Measurements from ENCODE around the gene TMEM212. TPM values are rescaled to one million over a fixed set of nuclear protein-coding genes. Genes with fewer than 3 reads are reported as not detected.

TMEM212 gene
- total RNA-seq, 1 donor from 2014 or later = not detected

- H3K4me3 Mint-ChIP-seq = no peak overlapping the region
- H3K36me3 Mint-ChIP-seq = no peaks in the 10 kb centered on the region
- no peak for TF ChIP-seq CTCF (IDR thresholded peaks at IDR 0.05; ENCODE audit: unreplicated experiment)
- H3K27me3 Mint-ChIP-seq (ENCODE audit: low read depth) = no peaks in the 10 kb centered on the region
- peaks cover 16% of the 10 kb centered on the region for H3K4me1 Mint-ChIP-seq
- DNase-seq (ENCODE audit: low spot score in 2 of 2, unreplicated experiment in 2 of 2) = no peak
- H3K9me3 Mint-ChIP-seq = peaks cover 8% of the 10 kb centered on the region
- peak overlapping the region; percentile 60 for H3K27ac Mint-ChIP-seq
Observed at GRCh38 chr3:171863920-171864319, 20.8 kb downstream of the TMEM212 start.

- H3K36me3 Mint-ChIP-seq = no peaks in the 10 kb centered on the region
- no peaks in the 10 kb centered on the region for H3K27me3 Mint-ChIP-seq (ENCODE audit: low read depth)
- peaks cover 3% of the 10 kb centered on the region for H3K9me3 Mint-ChIP-seq
- DNase-seq (ENCODE audit: low spot score in 2 of 2, unreplicated experiment in 2 of 2) = no peak
- peaks cover 16% of the 10 kb centered on the region for H3K4me1 Mint-ChIP-seq
- TF ChIP-seq CTCF (IDR thresholded peaks at IDR 0.05; ENCODE audit: unreplicated experiment) = no peak
- no peak overlapping the region for H3K27ac Mint-ChIP-seq
- H3K4me3 Mint-ChIP-seq = no peak overlapping the region
Observed at GRCh38 chr3:171865191-171865865, 22.2 kb downstream of the TMEM212 start.

- H3K27me3 Mint-ChIP-seq (ENCODE audit: low read depth) = no peaks in the 10 kb centered on the region
- TF ChIP-seq CTCF (IDR thresholded peaks at IDR 0.05; ENCODE audit: unreplicated experiment) = peak; percentile 47
- peaks cover 24% of the 10 kb centered on the region for H3K4me1 Mint-ChIP-seq
- no peak overlapping the region for H3K4me3 Mint-ChIP-seq
- no peaks in the 10 kb centered on the region for H3K36me3 Mint-ChIP-seq
- no peak for DNase-seq (ENCODE audit: low spot score in 2 of 2, unreplicated experiment in 2 of 2)
- peaks cover 3% of the 10 kb centered on the region for H3K9me3 Mint-ChIP-seq
- no peak overlapping the region for H3K27ac Mint-ChIP-seq
Observed at GRCh38 chr3:171867981-171868380, 24.8 kb downstream of the TMEM212 start.

- Mint-ChIP-seq H3K36me3 (no peaks in the 10 kb centered on the region), H3K9me3 (no peaks in the 10 kb centered on the region), H3K4me1 (peaks cover 50% of the 10 kb centered on the region), H3K4me3 (no peak overlapping the region), H3K27ac (peak overlapping the region; percentile 69), H3K27me3 (ENCODE audit: low read depth) (no peaks in the 10 kb centered on the region)
- no peak for TF ChIP-seq CTCF (IDR thresholded peaks at IDR 0.05; ENCODE audit: unreplicated experiment)
- no peak for DNase-seq (ENCODE audit: low spot score in 2 of 2, unreplicated experiment in 2 of 2)
Observed at GRCh38 chr3:171871392-171872274, 28.5 kb downstream of the TMEM212 start.

- no peak for DNase-seq (ENCODE audit: low spot score in 2 of 2, unreplicated experiment in 2 of 2)
Observed at GRCh38 chr3:171873580-171873979, 30.4 kb downstream of the TMEM212 start.

More at GRCh38 chr3:171873580-171873979, 30.4 kb downstream of the TMEM212 start:
- no peaks in the 10 kb centered on the region for H3K36me3 Mint-ChIP-seq
- no peak for TF ChIP-seq CTCF (IDR thresholded peaks at IDR 0.05; ENCODE audit: unreplicated experiment)
- H3K27ac Mint-ChIP-seq = peak overlapping the region; percentile 98
- no peak overlapping the region for H3K4me3 Mint-ChIP-seq
- no peaks in the 10 kb centered on the region for H3K27me3 Mint-ChIP-seq (ENCODE audit: low read depth)
- no peaks in the 10 kb centered on the region for H3K9me3 Mint-ChIP-seq
- H3K4me1 Mint-ChIP-seq = peaks cover 62% of the 10 kb centered on the region

Data from mesothelial cell of epicardium (in vitro differentiated cells).